SK-N-MC (cell line): ENCODE data around the gene GRB14.

Experiments used
- EZH2 ChIP-seq: fragments of 200-600 bp; sonication (generic); IDR thresholded peaks from one replicate; pipeline ENCODE4 v1.6.1; 2017; ENCODE audit warnings: antibody characterized with exemption
- POLR2AphosphoS5 ChIP-seq: IDR thresholded peaks from 2 replicates; pipeline ENCODE4 v1.6.1; 2012; ENCODE audit warnings: mild to moderate bottlenecking, low read depth, low read length, borderline replicate concordance

GRCh38 chr2:164522561-164522981 lies 98.7 kb downstream of the GRB14 start:
- TF ChIP-seq POLR2AphosphoS5, result no peak
- TF ChIP-seq EZH2, result no peak
